HTERT RPE-1 (cell line): Measurements from ENCODE around the gene HAL.

Experiments used
- in situ Hi-C: fragments of 300-500 bp; cut with MboI; formaldehyde crosslinking; loops from 4 replicates; pipeline ENCODE4 v1.14.3; 2020; ENCODE audit warnings: low sequenced_read_pairs

HAL gene

DNA sequence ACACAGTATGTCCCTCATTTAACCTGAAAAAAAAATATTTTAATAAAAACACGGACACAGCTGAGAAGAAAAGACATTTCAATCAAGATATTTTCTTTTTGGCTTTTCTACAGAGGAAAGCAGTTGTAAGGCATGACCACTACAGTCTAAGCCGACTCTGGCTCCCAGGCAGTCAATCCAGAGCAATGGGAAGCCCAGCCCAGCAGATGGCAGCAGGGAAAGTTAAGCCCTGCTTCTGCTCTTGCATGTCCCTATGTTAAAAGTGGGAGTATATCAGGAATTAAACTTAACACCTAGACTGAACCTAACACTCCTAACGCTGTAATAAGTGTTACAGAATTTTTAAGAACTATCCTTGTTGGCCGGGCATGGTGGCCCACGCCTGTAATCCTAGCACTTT is 19.5 kb upstream of the HAL start:
- in situ Hi-C loops, result no loop called here

- in situ Hi-C loops, result no loop called here
Observed at GRCh38 chr12:96014943-96015599, 18.9 kb upstream of the HAL start.

- in situ Hi-C loops, result no loop called here
Observed at GRCh38 chr12:96007729-96008128, 11.6 kb upstream of the HAL start.

DNA sequence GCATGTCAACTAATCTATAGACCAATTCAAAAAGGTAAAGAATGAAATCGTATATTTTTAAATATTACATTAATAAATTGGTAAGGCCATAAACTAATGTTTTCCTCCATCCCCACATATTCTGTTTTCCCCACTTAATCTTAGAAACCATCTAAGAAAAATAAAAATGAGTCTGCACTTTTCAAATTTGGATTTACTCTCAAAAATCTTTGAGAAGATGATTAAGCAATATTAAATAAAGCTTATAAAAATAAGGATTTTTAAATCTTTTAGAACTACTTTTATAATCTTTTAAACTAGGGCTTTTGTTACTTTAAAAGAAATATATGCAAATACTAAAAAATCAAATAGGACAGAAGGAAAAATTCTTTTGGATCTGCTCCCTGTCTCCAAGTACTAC is 10.6 kb upstream of the HAL start:
- in situ Hi-C loops, result no loop called here

DNA sequence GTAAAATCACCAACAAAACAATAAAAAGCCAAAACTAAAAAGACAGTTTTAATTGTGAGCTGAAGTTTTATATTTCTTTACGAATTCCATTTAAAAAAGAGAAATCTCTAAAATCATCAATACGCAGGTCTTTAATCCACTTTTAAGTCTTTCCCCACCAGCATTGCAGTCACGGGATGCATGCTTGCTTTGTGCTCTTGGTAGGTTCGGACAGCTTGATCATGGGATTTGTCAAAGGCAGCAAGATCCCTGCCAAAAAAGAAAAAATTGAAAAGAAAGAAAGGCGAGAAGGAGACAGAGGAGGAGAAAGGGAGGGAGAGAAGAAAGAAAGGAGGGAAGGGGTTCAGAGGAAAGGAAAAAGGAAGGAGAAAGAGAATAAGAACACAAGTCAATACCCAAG is 4.7 kb upstream of the HAL start:
- in situ Hi-C loops, result no loop called here

DNA sequence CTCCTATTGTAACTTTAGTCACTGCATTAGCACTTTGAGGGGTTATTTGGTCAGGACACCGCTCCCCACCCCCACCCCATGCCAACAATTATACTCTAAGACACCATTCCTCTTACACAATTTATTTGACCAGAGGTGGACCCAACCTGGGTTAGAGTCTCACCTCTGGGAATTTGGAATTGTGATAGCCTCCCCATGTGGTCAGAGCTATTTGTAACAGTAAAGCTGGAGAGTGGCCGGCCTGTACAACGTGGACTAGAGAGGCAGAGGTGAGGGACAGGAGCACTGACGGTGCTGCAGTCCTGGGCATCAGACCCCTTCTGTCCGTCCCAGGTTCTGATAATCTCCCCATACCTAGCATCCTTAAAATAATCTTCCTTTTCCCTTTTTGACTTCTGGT is 3.3 kb upstream of the HAL start:
- in situ Hi-C loops, result no loop called here

DNA sequence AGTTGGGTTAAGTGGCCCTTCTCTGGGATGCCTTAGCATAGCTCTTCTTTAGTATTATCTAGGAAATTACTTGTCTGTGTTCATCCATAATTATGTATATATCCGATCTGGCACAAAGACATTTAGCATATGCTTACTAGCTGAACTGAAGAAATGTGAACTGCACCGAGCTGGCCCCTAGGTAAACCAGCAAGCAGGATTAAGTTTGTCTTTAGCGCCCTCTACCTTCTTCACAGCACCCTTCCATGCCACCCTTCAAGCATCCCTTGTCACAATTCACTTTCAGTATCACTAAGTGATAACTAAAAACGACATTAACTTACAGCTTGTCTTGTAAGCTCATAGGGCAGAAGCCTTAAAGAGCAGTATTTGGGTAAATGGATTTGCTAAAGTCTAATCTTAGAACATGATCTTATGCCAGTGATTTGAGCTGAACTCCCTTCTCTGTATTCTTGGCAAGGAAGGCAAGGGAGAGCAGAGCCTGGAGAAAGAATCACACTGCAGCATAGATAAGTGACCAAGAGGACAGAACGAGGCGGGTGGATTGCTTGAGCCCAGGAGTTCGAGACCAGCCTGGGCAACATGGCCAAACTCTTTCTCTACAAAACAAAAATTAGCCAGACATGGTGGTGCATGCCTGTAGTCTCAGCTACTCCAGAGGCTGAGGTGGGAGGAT is 2.6 kb upstream of the HAL start:
- in situ Hi-C loops, result no loop called here

DNA sequence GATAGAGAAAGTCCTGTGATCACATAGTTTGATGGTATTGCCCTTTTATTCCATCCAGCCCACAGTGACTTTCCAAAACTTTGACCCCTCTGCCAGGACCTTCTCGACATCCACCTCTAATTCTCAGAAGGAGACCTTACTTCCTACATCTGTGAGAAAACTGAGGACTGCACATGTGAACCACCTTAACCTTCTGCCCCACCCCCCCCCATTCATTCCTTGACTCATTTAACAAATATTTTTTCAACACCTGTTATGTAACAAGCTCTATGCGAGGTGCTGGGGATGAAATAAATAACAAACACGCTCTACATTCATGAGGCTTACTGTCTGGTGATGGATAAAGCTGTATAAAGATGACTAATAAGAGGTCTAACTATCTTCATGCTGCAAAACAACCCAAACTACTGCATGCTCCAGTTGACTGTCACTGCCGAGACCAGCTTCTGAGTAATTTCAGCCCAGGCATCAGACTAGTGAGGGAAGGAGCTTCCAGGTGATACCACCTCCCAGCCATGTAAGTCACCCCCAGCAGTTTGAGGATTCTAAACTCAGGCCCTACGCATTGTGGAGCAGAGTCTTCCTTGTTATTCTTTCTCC is 1.9 kb upstream of the HAL start:
- in situ Hi-C loops, result no loop called here

DNA sequence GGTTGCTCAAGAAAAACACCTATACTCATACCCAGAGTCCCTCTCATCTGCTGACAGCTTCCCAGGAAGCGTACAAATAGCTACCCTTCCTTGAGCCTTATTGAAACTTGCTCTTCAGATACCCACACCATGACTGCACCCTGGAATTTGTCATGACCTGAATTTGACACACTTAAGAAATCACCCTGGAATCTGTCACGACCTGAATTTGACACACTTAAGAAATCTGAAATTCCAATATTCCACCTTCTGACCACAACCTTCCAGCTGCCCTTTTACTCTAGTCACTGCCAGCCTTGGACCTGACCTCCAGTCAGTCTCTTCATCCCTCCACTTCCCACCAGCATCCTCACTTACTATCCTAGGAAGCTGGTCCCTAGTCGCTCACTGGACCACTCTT is 1.1 kb upstream of the HAL start:
- in situ Hi-C loops, result no loop called here

- in situ Hi-C loops, result no loop called here
Observed at GRCh38 chr12:95995238-95996031, 709 bp downstream of the HAL start.

- in situ Hi-C loops, result no loop called here
Observed at GRCh38 chr12:95994476-95994875, 1.7 kb downstream of the HAL start.

GRCh38 chr12:95993907-95994306 is 2.2 kb downstream of the HAL start:
- in situ Hi-C loops, result no loop called here

DNA sequence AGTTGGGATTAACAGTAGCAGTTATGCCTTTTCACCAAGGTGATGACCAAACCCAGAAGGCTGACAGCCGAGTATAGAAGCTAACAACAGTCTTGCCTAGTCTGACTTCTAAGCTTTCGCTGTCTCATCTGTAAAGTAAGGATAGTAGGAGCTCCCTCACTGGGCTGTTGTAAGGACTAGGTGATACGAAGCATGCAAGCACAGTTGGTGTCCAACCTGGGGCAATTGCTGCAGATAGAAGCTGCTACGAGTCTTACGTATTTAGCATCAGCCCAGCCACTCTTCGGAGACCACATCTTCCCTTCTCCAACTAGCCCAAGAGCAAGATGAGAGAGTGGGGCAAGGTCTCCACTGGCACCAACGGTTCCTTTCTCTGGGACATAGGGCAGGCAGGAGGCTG is 6.0 kb downstream of the HAL start:
- in situ Hi-C loops, result no loop called here

- in situ Hi-C loops, result no loop called here
Observed at GRCh38 chr12:95989504-95990123, 6.5 kb downstream of the HAL start.

- in situ Hi-C loops, result no loop called here
Observed at GRCh38 chr12:95988506-95989275, 7.5 kb downstream of the HAL start.

DNA sequence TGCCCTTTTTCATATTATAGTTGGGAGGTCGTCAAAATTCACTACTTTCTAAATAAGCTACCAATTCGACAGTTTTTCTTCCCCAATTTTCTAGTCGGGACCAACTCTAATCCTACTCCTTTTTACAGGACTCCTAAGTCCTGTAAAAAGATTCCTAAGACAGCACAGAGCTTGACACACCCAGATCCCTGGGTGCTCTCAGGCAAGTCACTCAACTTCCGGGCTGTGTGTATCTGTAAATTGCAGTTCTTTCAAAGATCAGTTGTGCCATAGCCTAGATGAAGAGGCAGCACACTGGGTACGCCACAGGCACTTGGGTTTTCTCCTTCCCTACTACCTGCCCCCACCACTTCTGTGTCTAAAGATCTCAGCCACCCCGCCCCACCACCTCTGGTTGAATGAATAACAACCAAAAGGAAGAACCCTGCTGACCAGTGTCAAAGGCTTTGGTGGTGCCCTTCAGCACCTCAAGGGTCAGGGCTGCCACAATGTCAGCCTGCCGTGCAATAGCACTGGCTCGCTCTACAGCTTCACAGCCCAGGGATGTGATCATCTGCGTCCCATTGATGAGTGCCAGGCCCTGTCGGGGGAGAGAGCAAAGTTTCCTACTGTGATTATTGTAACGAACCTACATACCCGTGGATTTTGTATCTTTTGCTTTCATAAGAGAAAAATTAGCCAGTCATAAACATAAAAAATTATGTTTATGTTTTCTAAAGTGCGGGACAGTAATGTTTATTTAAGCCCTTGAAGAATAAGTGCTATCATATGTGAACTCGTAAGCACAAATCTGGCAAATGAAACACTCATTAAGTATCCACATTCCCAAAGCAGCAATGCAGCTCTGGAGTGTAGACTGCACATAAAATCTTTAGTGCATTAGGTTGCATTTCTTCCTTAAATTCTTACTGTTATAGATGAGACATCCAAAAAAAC is 9.2 kb downstream of the HAL start:
- in situ Hi-C loops, result no loop called here

GRCh38 chr12:95984682-95985081 is 11.5 kb downstream of the HAL start:
- in situ Hi-C loops, result no loop called here

GRCh38 chr12:95982602-95983001 is 13.5 kb downstream of the HAL start:
- in situ Hi-C loops, result no loop called here

DNA sequence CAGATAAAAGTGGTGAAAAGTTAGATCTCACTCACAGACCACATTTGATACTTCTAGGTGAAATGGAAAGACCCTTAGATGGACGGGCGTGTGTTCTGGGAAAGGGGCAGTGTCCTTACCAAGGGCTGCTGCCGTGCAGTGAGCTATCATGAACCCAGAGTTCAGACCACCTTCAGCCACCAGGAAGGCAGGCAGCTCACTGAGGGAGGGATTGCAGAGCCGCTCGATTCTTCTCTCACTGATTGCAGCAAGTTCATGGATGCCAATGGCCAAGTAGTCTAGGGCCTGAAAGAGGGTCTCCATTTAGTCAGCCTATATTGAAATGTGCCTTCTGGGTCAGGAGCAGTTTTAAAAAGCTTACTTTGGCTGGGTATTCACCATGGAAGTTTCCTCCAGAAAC is 15.7 kb downstream of the HAL start:
- in situ Hi-C loops, result no loop called here
